Kidney (tissue), 14 donors: ENCODE data around the gene OTOF. TPM values are rescaled to one million over a fixed set of nuclear protein-coding genes. Genes with fewer than 3 reads are reported as not detected.

Experiments
- DNase-seq, 5 donors: peaks; one replicate each; pipeline ENCODE4 v3.0.0-alpha.2; 2013 to 2020
- FAIRE-seq: peaks from 2 replicates; lab custom pipeline; 2012; peaks lifted over from hg19 to GRCh38; lab: Jason Lieb, UNC
- H3K27ac ChIP-seq, 2 donors: one replicate each; pipeline ENCODE4 v1.7.0; 2013; ENCODE audit warnings: low read depth in 2 of 2, low read length in 2 of 2, inconsistent platforms in 1 of 2
- H3K27me3 ChIP-seq: one replicate; pipeline ENCODE4 v1.7.1; 2013; ENCODE audit warnings: low read length, inconsistent platforms; ENCODE audit not compliant: control insufficient read depth, insufficient read depth
- H3K36me3 ChIP-seq, 3 donors: one replicate each; pipeline versions ENCODE4 v1.7.0 to v1.7.1; 2013; ENCODE audit warnings: low read length in 3 of 3, control low read depth in 1 of 3, inconsistent platforms in 1 of 3; ENCODE audit not compliant: insufficient read depth in 3 of 3, control insufficient read depth in 2 of 3
- H3K4me1 ChIP-seq, 3 donors: one replicate each; pipeline versions ENCODE4 v1.7.0 to v1.7.1; 2013; ENCODE audit warnings: low read length in 3 of 3, inconsistent platforms in 1 of 3, low read depth in 1 of 3; ENCODE audit not compliant: control insufficient read depth in 2 of 3, insufficient read depth in 2 of 3
- H3K4me3 ChIP-seq, 3 donors: one replicate each; pipeline versions ENCODE4 v1.7.0 to v1.8.1; 2013; ENCODE audit warnings: low read length in 3 of 3, control low read depth in 1 of 3, inconsistent platforms in 1 of 3
- H3K9ac ChIP-seq, 3 donors: one replicate each; pipeline versions ENCODE4 v1.7.0 to v1.7.1; 2013; ENCODE audit warnings: low read length in 3 of 3, control low read depth in 1 of 3, inconsistent platforms in 1 of 3
- H3K9me3 ChIP-seq, 3 donors: one replicate each; pipeline versions ENCODE4 v1.7.0 to v1.7.1; 2013; ENCODE audit warnings: low read length in 3 of 3, control low read depth in 1 of 3, inconsistent platforms in 1 of 3; ENCODE audit not compliant: control insufficient read depth in 2 of 3, insufficient read depth in 1 of 3
- intact Hi-C: fragments of 100-400 bp; cut with DNase I; formaldehyde crosslinking; loops from one replicate; pipeline ENCODE4 v1.11.1; 2022
- polyA plus RNA-seq: library from polyadenylated mRNA; stranded (reverse); fragments of 350-450 nt; fragmentation: Illumina TruSeq; extraction: RNeasy Lipid Tissue Mini Kit (QIAGEN cat#74804); gene quantifications from one replicate; pipeline ENCODE4 v1.2.3, GENCODE V29; 2014; ENCODE audit warnings: low read depth, low replicate concordance; ENCODE audit not compliant: insufficient read depth
- total RNA-seq: library from RNA; stranded (reverse); fragmentation: NEBNext Ultra II Directional; extraction: Animal tissue kit (Norgen Biotek cat#: 25700); gene quantifications from one replicate; pipeline ENCODE4 v1.2.1, GENCODE V29; 2021
- TF ChIP-seq, protein P1 (sequence below): IDR thresholded peaks from 3 replicates; pipeline ENCODE4 v1.5.1; 2012; ENCODE audit warnings: mild to moderate bottlenecking, moderate library complexity, borderline replicate concordance; ENCODE audit not compliant: insufficient read depth; ENCODE audit errors: extremely low read depth
- donor health status: control.
- donor health status: control.
- donor health status: control.
- donor health status: control.
- donor health status: control.
- donor health status: DM: yes; HTN: yes; CAD: no.
- donor health status: Normal renal cell carcinoma (clear cell type).

Gene OTOF
- total and polyA plus RNA-seq, 2 donors from 2014 or later: 0.16 TPM; not detected in 1

GRCh38 chr2:26463244-26464192, 14.4 kb downstream of the OTOF start:
- no peak overlapping the region for H3K4me3 ChIP-seq
- no peaks in the 10 kb centered on the region for H3K9me3 ChIP-seq
- H3K27ac ChIP-seq: no peak overlapping the region
- H3K4me1 ChIP-seq: no peaks in the 10 kb centered on the region
- H3K27me3 ChIP-seq: no peaks in the 10 kb centered on the region
- intact Hi-C loops: no loop called here
- DNase-seq (peak in 4 of 5 donors; percentile 18 to 63 (median 52)), FAIRE-seq (no peak)
- no peak overlapping the region for H3K9ac ChIP-seq
- H3K36me3 ChIP-seq: no peaks in the 10 kb centered on the region
- TF ChIP-seq, protein P1, sequence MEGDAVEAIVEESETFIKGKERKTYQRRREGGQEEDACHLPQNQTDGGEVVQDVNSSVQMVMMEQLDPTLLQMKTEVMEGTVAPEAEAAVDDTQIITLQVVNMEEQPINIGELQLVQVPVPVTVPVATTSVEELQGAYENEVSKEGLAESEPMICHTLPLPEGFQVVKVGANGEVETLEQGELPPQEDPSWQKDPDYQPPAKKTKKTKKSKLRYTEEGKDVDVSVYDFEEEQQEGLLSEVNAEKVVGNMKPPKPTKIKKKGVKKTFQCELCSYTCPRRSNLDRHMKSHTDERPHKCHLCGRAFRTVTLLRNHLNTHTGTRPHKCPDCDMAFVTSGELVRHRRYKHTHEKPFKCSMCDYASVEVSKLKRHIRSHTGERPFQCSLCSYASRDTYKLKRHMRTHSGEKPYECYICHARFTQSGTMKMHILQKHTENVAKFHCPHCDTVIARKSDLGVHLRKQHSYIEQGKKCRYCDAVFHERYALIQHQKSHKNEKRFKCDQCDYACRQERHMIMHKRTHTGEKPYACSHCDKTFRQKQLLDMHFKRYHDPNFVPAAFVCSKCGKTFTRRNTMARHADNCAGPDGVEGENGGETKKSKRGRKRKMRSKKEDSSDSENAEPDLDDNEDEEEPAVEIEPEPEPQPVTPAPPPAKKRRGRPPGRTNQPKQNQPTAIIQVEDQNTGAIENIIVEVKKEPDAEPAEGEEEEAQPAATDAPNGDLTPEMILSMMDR: no peak

- DNase-seq (peak; percentile 33 to 53 (median 48)), FAIRE-seq (no peak)
- Histone ChIP-seq H3K9ac (no peak overlapping the region), H3K4me3 (no peak overlapping the region), H3K27ac (no peak overlapping the region), H3K36me3 (no peaks in the 10 kb centered on the region), H3K27me3 (no peaks in the 10 kb centered on the region), H3K4me1 (no peaks in the 10 kb centered on the region), H3K9me3 (no peaks in the 10 kb centered on the region)
- TF ChIP-seq, protein P1: peak; percentile 27
- intact Hi-C loops: no loop called here
Observed at GRCh38 chr2:26462511-26463243, 15.2 kb downstream of the OTOF start.

- intact Hi-C loops: no loop called here
- Histone ChIP-seq H3K4me1 (no peaks in the 10 kb centered on the region), H3K9me3 (no peaks in the 10 kb centered on the region), H3K27me3 (no peaks in the 10 kb centered on the region), H3K36me3 (no peaks in the 10 kb centered on the region), H3K4me3 (no peak overlapping the region), H3K9ac (no peak overlapping the region), H3K27ac (no peak overlapping the region)
- TF ChIP-seq, protein P1: no peak
- DNase-seq (peak in 1 of 5 donors; percentile 40), FAIRE-seq (no peak)
Observed at GRCh38 chr2:26462100-26462499, 15.8 kb downstream of the OTOF start.
